Sigmoid colon (tissue), 3 donors: Measurements from ENCODE around the gene GTF3C1.

Experiments used
- POLR2A ChIP-seq, 2 donors: fragments of 450-650 bp; IDR thresholded peaks; one replicate each; pipeline ENCODE4 v1.6.1; 2016; ENCODE audit warnings: antibody characterized with exemption in 2 of 2, mild to moderate bottlenecking in 2 of 2, moderate library complexity in 2 of 2
- TF ChIP-seq, protein P1 (sequence below), 4 experiments: fragments of 450-650 bp in 3 of 4; fragments of 200-600 bp in 1 of 4; IDR thresholded peaks; one replicate each; pipeline ENCODE4 v1.5.1; 2016 to 2019; ENCODE audit warnings: antibody characterized with exemption in 4 of 4, mild to moderate bottlenecking in 3 of 4, moderate library complexity in 2 of 4

DNA sequence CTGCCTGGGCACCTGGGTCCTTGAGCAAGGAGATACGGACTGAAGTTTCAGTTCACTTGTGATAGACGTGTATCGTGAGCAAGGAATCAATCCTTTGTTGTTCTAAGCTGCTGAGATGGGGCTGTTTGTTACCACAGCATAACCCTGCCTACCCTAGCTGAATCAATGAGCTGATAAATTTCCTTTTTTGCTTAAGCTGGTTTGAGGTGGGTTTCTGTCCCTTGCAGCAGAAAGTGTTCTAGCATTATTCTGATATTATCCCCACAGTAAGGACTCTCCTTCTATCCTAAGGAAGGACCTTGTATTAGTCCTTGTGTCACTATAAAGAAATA lies 96.3 kb downstream of the GTF3C1 start:
- TF ChIP-seq, protein P1, sequence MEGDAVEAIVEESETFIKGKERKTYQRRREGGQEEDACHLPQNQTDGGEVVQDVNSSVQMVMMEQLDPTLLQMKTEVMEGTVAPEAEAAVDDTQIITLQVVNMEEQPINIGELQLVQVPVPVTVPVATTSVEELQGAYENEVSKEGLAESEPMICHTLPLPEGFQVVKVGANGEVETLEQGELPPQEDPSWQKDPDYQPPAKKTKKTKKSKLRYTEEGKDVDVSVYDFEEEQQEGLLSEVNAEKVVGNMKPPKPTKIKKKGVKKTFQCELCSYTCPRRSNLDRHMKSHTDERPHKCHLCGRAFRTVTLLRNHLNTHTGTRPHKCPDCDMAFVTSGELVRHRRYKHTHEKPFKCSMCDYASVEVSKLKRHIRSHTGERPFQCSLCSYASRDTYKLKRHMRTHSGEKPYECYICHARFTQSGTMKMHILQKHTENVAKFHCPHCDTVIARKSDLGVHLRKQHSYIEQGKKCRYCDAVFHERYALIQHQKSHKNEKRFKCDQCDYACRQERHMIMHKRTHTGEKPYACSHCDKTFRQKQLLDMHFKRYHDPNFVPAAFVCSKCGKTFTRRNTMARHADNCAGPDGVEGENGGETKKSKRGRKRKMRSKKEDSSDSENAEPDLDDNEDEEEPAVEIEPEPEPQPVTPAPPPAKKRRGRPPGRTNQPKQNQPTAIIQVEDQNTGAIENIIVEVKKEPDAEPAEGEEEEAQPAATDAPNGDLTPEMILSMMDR (IDR thresholded peaks at IDR 0.05), result no peak
- no peak for TF ChIP-seq POLR2A (IDR thresholded peaks at IDR 0.05)
